Stimulated activated CD4-positive, alpha-beta T cell treated with anti-CD3 and anti-CD28 coated beads, Interleukin-1b, Interleukin-23, amount 100 ng/mL, for 1 hour (primary cell): ENCODE data around the gene RBM20.
"Not testable (repeated sequence)": the region's sequence is repeated elsewhere in the genome, so short reads cannot be mapped to it uniquely, and the experiment has no call there.

Experiments
- DNase-seq, 2 donors: peaks; one replicate each; pipeline ENCODE4 v3.0.0-alpha.2; 2020; ENCODE audit warnings: low read depth in 2 of 2

Gene RBM20

DNA sequence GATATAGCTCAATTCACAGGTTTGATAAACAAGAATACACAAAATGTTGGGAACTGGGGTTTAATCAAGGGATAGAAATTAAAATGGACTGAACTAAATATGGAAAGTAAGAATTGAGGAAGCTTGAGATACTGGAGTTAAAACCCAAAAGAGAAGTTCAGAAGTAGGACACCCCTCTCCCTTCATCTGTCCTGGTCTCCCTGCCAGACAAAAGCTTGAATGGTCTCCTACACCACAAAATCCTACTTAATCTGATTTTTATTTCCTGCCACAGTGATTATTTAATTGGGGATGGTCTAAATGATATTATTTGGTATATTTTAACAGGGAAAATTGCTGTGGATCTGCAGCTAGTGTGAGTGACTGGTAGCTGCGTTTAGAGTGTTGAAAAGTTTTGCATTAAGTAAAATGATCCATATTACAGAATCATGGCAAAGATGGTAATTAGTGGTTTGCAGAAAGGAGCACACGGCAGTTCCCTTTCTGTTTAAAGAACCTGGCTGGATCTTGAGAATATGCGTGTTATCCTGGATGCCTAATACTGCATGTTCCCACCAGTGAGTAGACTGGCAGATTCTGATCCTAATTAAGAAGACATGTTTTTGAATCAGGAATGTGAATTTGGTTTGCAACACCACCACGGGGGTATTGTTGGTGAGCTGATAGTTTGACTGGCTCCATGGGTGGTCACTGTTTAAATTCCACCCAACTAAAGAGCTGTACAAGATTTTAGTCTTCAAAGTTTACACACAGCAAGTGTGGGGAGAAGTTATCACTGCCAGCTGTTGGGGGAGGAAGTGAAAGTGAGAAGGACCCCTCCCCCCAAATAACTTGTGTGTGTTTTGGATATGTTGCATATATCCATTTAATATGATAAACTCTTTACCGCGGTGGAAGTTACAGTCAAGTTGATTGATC is 5.5 kb downstream of the RBM20 start:
- DNase-seq = no peak

DNA sequence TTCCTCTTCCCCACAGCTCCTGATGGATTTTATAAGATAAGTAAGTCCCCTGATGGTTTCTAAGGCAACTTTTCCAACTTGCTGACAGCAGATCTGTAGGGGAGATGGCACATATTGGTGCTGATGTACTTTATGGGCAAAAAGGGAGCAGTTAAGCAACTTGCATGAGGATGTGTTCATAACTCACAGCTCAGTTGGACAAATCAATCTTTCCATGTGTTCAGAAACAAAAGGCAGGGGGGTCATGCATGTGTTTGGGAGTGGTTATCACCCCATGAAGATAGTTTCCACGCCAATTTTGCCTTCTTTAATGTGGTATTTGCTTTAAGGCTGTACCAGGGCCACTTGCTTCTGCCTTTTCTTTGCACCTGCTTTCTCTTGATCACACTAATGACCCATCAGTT is 6.1 kb downstream of the RBM20 start:
- DNase-seq = no peak

DNA sequence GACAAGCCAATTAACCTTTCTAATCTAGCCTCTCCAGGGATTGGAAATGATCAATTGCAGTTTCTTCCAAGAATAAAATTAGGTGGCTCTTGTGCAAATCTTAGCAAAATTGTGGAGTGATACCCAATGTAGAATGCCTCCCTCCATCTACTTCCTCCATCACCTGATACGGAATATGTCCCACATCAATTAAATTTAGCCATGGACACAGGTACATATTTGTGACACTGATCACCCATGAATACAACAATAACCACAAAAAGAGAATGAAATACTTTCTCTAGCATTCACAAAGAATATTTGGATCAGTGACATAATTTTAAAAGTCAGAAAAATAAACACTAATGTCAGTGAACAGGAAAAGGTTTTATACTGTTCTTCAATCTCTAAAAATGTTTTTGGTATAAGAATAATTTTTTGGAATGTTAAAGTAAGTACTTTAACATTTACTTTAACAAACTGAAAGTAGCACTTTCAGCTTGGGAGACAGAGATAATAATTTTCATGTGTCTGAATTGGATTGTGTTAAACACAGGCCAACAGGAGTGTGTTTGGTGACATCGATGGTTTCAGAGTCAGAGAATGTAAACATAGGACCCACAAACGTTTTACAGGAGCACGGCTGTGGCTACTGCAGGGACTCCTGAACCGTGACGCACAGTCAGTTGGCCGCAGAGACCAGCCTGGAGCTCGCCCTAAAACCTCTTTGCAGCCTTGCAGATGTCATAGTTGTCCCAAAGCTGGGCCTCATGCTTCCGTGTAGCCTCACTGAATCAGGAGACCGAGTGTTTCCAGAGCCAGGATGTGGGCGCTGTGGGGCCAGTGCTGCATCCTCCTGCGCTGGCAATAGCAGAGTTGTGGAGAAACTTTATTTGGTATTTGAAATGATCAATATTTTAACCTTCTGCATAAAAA is 7.2 kb downstream of the RBM20 start:
- DNase-seq = no peak

DNA sequence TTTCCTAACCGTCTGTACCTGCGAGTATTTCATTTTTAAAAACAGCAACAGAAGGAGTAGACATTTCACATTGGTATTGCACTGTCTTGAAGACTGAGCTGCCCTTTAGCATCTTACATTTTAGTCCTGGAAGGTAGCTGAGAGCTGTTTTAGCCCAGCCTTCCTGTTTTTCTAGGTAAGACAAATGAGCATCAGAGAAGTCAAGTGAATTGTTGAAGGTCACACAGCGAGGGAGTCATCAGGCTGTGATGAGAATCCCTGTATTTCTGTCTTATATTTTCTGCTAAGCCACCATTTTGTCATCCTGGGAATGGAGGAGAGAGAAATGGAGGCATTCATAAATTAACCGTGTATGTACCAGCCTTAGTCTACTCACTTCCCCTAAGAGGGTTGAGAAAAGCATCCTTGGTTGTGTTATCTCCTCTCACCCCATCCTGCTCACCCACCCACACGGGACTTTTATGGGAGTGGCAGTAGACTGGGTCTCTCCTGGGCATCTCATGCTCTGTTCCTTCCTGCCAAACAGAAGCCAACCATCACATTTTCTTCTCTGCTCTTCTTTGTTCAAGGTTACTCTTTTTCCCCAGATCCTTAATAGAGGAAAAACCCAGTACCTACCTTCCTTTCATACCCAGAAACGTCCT is 8.5 kb downstream of the RBM20 start:
- no peak for DNase-seq

DNA sequence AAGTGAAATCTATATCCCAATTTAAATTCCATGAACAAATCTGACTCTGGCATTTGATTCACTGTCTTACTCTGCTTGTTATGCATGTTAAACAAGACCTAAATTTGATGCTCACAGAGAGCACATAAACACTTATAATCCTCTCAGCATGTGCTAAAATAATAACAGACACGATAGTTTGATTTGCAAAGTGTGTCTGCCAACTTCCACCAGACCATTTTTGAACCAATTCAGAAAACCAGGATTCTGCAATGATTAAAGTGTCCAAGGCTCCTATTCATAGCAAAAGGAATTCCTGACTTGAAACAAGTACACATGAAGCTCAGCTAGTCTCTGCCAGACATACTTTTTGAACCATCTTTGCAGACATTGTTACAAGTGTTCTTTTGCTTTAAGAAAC is 11.2 kb downstream of the RBM20 start:
- DNase-seq = no peak

DNA sequence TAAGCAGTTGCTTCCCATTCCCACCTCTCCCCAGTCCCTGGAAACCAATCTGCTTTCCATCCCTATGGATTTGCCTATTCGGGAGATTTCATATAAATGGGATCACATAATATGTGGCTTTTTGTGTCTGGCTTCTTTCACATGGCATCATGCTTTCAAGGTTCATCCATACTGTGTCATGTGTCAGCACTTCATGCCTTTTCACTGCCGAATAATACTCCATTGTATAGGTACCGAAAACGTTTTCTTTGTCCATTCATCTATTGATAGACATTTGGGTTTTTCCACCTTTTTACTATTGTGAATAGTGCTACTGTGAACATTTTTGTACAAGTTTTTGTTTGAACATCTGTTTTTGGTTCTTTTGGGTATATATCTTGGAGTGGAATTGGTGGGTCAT is 12.5 kb downstream of the RBM20 start:
- DNase-seq = no peak

DNA sequence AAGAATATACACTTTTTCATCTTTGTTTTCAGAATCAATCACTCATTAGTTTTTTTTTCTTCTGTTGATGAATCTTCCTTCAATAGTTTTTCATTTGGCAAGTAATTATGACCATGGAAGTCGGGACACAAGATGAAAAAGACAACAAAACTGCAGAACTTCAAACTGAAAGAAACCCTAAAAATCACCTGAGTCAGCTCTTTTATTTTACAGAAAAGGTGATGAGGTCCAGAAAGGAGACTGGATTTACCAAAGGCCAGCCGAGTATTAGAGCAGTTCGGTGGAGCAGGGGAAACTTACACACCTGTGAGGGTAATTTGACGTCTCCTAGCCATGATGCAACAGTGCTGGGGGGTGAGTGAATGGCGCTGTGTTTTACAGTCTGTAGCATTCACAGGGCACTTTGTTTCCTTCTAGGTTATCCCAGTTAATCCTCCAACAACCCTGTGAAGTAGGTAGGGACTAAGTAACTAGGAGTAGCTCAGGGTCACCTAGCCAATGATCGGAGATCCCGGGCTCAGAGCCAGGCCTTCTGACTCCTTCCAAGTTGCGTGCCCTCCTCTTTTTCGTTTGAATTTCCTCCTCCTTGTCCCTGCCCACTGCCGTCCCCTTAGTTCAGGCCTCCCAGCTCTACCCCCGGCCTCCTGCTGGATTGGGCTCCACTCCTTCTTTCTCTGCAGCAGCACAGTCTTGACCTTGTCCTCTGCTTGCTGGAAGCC is 14.0 kb downstream of the RBM20 start:
- no peak for DNase-seq

DNA sequence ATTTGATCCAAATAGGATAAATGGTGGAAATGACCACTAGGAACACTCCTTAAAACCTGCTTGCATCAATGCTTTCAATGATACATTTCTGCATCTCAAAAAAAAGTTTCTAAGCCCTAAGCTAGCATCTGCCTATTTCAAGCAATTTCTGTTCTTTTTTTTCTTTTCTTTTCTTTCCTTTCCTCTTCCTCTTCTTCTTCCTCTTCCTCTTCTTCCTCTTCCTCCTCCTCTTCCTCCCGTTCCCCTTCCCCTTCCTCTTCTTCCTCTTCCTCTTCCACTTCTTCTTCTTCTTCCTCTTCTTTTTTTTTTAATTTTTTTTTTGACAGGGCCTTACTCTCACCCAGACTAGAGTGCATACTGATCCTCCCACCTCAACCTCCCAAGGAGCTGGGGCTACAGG is 15.4 kb downstream of the RBM20 start:
- DNase-seq = no peak

DNA sequence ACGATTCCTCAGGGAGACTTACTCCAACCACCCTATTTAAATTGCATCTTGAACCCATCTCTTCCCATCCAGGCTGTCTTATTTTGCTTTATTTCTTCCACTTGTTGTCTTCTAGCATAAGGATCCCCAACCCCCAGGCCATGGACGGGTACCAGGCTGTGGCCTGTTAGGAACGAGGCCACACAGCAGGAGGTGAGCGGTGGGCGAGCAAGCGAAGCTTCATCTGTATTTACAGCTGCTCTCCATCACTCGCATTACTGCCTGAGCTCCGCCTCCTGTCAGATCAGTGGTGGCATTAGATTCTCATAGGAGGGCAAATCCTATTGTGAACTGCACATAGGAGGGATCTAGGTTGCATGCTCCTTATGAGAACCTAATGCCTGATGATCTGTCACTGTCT is 16.2 kb downstream of the RBM20 start:
- not testable (repeated sequence) for DNase-seq

DNA sequence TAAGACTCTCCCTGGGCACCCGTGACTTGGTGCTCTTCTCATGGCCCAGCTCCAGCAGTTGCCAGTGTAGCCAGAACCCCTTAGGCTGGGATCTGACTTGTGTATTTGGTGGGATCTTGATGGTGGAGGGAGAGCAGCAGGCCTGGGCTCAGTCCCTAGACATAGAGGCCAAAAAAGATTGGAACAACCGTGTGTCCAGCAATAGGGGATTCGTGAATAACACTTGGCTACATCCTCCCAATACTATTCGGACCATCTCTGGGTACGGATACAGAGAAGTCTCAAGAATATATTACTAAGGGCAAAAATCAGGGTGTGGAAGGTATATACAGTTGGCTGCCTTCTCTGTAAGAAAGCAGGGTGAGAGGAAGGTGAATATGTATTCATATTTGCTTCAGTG is 17.2 kb downstream of the RBM20 start:
- DNase-seq = no peak

DNA sequence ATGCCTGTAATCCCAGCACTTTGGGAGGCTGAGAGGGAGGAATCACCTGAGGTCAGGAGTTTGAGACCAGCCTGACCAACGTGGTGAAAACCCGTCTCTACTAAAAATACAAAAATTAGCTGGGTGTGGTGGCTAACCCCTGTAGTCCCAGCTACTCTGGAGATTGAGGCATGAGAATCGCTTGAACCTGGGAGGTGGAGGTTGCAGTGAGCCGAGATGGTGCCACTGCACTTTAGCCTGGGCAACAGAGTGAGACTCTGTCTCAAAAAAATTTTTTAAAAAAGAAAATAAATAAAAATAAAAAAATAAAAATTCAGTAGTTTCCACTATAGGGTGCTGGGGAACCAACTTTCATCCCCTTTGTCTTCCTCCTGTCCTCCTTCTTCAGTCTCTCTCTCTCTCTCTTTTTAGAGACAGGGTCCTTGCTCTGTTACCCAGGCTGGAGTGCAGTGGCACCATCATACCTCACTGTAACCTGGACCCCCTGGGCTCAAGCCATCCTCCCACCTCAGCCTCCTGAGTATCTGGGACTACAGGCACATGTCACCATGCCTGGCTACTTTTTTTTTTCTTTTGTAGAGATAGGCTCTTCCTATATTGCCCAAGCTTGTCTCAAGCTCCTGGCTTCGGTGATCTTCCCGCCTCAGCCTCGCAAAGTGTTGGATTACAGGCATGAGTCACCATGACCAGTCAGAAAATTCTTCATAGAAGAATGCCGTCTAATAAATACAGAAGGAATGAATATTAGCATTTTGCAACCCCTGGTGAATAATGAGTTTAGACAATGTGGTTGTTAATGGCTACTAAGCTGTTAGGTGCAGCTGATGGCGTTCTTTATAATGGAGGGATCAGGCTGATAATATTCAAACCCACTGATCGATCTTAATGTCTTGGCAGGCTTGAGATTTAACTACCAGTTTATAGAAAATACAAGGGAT is 20.6 kb downstream of the RBM20 start:
- DNase-seq = no peak

DNA sequence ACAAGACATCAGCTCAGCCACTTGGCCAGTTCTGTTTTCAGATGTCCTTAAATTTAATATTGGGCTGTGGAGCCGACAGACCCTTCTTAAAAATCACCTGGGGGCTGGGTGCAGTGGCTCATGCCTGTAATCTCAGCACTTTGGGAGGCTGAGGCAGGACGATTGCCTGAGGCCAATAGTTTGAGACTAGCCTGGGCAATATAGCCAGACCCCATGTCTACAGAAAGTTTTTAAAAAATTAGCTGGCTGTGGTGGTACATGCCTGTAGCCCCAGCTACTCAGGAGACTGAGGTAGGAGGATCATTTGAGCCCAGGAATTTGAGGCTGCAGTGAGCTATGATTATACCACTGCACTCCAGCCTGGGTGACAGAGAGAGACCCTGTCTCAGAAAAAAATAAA is 22.1 kb downstream of the RBM20 start:
- not testable (repeated sequence) for DNase-seq

DNA sequence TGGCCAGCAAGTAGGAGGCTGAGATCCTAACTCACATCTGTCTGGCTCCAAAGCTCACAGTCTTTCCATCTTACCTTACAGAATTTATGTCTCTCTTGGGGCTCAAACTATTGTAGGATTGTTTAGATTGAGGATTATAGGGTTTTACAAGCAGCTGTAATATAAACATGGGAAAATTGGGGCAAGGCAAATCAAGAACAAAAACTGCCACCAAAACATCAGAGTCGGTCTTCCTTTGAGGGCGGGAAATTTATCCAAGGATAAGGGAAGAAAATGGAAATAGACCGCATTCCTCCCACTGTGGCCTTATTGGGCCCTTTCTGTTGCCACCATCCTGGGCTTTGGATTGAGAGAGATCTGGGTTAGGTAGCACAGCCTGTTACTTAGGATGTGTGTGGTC is 22.5 kb downstream of the RBM20 start:
- no peak for DNase-seq

DNA sequence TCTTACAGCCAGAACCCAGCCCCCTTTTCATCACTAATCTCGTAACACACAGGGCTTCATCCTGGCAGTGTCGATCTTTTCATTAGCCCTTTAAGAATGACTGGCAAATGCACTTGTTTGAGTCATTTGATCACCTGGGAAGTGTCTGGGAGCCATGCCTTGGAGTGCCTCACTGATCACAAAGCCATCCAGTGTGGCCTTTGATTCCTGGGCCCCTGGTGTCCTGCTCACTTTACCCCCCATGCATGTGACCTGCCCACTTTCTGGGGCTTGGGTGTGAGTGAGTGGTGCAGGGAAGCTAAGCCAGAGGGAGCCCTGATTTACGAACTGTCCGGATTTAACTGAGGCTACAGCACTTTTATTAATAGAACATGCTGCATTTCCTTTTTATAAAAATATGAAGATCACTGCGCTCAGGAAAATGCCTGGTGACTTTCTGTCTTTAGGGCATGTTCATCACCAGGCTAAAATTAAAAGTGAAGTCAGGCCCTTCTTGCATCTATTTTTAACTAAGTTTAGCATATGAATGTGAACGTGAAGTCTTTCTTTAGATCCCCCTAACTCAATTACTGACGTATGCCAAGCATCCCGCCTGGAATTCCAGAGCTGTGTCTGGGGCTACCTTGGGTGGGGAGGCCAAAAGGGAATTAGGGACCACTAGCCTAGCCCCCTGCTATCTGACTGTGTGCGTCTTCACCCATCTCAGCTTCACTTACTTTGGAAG is 23.6 kb downstream of the RBM20 start:
- no peak for DNase-seq

DNA sequence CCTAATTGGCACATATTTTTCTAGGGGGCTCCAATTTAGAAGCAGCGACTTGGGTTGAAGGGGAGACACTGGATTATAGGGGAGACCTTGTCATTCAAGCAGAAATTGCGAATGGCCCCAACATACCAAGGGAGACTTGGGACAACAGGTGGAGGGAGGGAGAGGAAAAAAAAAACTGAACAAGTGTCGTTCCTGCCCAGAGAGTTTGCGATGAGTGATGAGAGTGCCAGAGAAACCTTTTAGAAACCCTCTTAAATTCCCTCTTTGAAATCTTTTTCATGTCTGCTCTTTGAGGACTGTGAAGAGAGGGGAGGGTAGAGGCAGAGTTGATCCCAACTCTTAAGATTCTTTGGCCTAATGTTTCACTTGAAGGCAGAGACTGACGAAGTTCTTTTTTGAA is 24.3 kb downstream of the RBM20 start:
- DNase-seq = no peak

DNA sequence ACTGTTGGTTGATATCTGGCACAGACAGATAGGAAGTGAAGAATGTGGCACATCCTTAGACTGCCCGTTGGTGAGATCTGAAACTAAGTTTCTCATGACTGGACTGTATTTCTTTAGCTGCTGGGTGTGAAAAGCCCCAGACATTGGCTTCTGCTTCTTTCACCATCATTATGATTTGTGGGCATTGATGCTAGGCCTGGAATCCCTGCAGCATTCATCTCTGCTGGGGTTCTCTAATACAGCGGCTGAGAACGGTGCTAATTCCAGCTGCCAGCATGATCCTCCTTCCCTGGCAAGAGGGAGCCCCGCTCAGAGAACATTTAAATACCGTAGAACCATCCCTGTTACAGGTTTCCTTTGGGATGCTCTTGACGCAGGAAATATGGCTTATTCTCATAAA is 26.2 kb downstream of the RBM20 start:
- no peak for DNase-seq

DNA sequence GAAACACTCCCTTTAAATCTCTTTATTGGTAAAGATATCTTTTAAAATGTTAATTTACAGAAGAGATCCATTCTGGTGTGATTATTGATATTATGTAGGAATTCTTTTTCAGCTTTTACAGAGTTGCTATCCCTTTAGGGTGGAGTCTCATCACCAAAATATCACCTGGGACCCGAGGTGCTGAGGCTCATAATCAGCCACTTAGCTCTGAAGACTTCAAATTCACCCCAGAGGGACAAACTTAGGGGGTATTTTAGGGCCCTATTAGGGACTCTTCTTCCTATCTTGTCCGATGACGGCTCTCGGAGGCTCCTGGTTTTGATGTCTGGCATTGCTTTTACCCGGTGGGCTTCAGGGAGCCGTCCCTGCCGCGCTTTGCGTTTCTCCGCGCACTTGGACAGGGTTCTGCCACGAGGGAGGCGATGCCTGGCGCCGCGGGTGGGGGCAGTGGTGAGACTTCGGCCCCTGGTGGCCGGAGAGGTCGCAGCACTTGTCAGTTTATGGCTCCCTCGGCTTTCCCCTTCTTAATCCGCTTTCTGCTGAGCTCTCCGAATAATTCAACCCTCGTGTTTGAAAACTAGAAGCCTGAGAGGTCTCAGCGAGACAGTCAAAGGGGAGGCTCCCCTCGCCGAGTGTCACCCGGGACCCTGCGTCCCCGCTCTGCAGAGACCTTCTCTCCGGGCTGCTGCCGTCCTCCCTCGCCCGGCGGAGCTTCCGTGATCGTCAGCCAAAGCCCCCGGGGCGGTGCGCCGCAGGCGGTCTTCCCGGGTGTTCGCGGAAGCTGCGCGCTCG is 27.8 kb downstream of the RBM20 start:
- peak; percentile 3 to 44 for DNase-seq

DNA sequence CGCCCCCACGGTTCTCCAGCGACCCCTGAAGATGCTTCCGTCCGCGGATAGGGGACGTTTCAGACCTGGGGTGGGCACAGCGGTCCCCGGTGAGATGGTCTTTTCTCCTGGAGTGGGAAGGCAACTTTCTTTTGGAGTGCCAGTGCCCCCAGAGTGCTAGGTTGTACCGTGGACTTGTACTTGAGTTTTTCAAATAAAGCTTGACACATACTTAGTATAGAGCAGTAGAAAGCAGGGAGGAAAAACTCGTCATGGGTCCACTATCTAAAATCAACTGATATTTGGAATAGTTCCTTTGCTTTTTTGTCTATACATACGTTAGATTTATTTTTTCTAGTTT is 28.4 kb downstream of the RBM20 start:
- DNase-seq = no peak

DNA sequence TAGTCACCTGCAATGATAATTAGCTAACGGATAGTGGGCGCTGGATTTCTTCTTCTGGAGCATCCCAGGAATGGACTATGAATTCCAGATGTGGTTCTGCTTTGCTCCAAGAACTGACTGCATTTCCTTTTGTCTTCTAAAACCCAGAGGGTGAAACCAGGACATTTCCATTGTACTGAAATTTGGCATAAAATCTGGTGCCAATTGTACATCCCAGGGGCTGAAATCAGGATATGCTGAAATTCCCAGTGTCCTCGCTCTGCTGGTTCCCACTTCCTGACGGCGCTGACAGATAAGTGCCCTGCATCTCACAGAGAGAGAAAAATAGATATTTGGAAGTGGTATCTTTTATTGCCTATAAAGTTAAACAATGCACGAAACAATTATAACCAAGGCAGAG is 31.9 kb downstream of the RBM20 start:
- DNase-seq = no peak
